ENCODE data around the gene ADGRG6. TPM values are rescaled to one million over a fixed set of nuclear protein-coding genes. Genes with fewer than 3 reads are reported as not detected.

ADGRG6 gene
- total RNA-seq, 1 donor from 2014 or later = 7.7 TPM

DNA sequence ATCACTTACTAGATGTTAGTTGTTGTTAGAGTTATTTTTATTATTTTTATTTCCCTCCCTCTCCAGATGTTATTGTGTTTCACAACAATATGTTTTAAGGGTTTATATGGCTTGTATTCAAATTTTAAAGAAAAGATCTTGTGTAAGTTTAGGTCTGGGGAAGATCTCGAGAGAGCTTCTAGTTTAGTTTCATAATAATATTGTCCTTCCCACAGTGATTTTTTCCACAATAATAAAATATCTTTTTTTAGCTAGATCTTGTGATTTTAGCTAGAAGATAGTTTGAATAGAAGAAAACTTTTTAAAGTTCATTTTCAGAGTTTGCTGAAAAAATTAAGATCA is 55.0 kb downstream of the ADGRG6 start:
- no peaks in the 10 kb centered on the region for H3K9me3 ChIP-seq
- no peak overlapping the region for H3K4me3 ChIP-seq
- TF ChIP-seq, protein P1, sequence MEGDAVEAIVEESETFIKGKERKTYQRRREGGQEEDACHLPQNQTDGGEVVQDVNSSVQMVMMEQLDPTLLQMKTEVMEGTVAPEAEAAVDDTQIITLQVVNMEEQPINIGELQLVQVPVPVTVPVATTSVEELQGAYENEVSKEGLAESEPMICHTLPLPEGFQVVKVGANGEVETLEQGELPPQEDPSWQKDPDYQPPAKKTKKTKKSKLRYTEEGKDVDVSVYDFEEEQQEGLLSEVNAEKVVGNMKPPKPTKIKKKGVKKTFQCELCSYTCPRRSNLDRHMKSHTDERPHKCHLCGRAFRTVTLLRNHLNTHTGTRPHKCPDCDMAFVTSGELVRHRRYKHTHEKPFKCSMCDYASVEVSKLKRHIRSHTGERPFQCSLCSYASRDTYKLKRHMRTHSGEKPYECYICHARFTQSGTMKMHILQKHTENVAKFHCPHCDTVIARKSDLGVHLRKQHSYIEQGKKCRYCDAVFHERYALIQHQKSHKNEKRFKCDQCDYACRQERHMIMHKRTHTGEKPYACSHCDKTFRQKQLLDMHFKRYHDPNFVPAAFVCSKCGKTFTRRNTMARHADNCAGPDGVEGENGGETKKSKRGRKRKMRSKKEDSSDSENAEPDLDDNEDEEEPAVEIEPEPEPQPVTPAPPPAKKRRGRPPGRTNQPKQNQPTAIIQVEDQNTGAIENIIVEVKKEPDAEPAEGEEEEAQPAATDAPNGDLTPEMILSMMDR (IDR thresholded peaks at IDR 0.05) = no peak
- no peaks in the 10 kb centered on the region for H3K27me3 ChIP-seq
- no peak for DNase-seq (ENCODE audit: low spot score in 2 of 2)
- no peaks in the 10 kb centered on the region for H3K36me3 ChIP-seq
- no peaks in the 10 kb centered on the region for H3K4me1 ChIP-seq
- intact Hi-C loops (cut with DNase I) = no loop called here
- H3K27ac ChIP-seq = no peak overlapping the region

DNA sequence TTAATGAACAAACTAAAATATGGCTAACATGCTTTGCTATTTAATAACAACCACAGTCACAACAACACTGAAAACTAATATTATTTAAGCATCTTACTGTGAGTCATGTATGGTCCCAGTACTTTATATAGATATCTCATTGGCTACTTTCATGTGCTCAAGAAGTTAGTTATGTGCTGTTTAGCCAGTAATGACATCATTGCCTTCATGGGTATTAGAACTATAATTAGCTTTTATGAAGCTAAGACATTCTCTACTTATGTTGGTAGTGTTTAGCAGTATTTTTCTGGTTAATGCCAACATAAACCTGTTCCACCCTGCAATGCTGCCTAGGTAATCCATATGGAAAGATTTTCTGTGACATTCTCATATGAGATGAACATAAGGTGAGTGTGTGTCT is 56.1 kb downstream of the ADGRG6 start:
- TF ChIP-seq, protein P1 (IDR thresholded peaks at IDR 0.05) = no peak
- no peaks in the 10 kb centered on the region for H3K9me3 ChIP-seq
- DNase-seq (ENCODE audit: low spot score in 2 of 2) = no peak
- no peaks in the 10 kb centered on the region for H3K4me1 ChIP-seq
- H3K36me3 ChIP-seq = no peaks in the 10 kb centered on the region
- intact Hi-C loops (cut with DNase I) = no loop called here
- no peak overlapping the region for H3K27ac ChIP-seq
- no peak overlapping the region for H3K4me3 ChIP-seq
- H3K27me3 ChIP-seq = no peaks in the 10 kb centered on the region

- H3K27ac ChIP-seq = no peak overlapping the region
- intact Hi-C loops (cut with DNase I) = no loop called here
- H3K27me3 ChIP-seq = no peaks in the 10 kb centered on the region
Observed at GRCh38 chr6:142359271-142359960, 57.6 kb downstream of the ADGRG6 start.

DNA sequence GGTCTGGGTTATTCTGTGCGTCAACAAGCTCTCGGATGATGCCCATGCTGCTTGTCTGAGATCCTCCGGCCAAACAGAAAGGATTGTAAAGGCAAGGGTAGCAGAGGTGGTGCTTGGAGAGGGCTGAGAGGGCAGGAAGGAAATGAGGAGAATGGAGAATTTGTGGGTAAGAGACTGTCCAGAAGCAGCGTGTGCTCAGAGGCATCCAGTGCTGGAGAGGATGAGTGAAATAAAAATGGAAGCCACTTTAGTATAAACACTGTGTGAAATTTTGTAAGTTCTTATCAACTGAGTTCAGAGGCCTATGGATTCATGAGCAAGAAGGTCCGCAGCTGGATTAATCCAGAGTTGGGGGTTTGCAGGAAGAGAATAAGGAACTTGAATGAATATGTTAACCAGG is 59.5 kb downstream of the ADGRG6 start:
- Histone ChIP-seq H3K27me3 (no peaks in the 10 kb centered on the region), H3K9me3 (no peaks in the 10 kb centered on the region), H3K36me3 (no peaks in the 10 kb centered on the region), H3K27ac (no peak overlapping the region), H3K4me1 (no peaks in the 10 kb centered on the region), H3K4me3 (no peak overlapping the region)
- TF ChIP-seq, protein P1 (IDR thresholded peaks at IDR 0.05) = no peak
- intact Hi-C loops (cut with DNase I) = no loop called here
- DNase-seq (ENCODE audit: low spot score in 2 of 2) = no peak

More at GRCh38 chr6:142359271-142359960, 57.6 kb downstream of the ADGRG6 start:
- TF ChIP-seq, protein P1 (IDR thresholded peaks at IDR 0.05) = no peak
- no peak for DNase-seq (ENCODE audit: low spot score in 2 of 2)
- Histone ChIP-seq H3K4me1 (no peaks in the 10 kb centered on the region), H3K4me3 (no peak overlapping the region), H3K36me3 (no peaks in the 10 kb centered on the region), H3K9me3 (no peaks in the 10 kb centered on the region)

DNA sequence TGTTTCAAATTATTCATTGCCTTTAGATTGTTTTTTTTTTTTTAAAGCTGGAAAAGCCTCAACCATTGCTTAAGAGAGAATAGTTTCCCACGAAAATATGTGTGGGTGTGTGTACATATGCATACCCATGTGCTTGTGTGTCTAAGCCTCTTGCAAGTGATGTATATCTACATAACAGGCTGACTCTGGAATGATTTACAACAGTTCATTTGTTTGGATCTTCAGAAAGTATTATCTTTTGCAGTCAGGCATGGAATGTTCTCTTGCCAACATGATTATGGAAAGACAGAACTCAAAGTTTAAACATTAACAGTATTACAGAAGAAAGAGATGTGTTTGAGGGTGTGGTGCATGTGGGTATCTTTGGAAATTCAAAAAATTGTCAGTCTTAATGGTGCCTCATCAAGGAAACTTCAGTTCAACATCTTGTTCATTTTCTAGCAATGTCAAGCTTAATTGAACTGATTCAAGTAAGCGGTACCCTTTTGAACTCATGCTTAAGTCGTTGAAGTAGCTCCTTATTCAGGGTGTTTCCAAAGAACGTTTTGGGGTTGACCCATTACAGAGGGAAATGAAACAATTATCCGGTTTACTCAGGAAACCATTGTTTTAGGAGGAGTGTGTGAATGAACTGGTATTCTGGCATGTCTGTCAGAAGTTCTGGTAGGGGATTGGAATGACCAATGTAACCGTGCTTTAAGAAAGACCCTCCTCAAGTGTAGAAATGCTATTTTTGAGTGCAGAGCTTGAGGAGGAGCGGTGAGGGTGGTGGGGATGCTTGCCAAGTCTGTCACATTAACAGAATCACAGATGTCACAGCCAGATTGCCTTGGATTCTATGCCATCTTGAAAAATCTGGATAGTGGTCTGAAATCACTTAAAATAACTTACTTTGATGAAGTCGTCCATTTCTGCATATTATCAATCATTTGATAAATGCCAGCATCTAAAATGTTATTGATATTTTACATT is 60.3 kb downstream of the ADGRG6 start:
- Histone ChIP-seq H3K27ac (no peak overlapping the region), H3K4me1 (no peaks in the 10 kb centered on the region), H3K4me3 (no peak overlapping the region), H3K36me3 (no peaks in the 10 kb centered on the region), H3K9me3 (no peaks in the 10 kb centered on the region), H3K27me3 (no peaks in the 10 kb centered on the region)
- DNase-seq (ENCODE audit: low spot score in 2 of 2) = no peak
- TF ChIP-seq, protein P1 (IDR thresholded peaks at IDR 0.05) = no peak
- intact Hi-C loops (cut with DNase I) = no loop called here

Measured in ascending aorta (tissue), 2 donors.